Measurements from ENCODE around the gene A3GALT2.

A3GALT2 gene

GRCh38 chr1:33272509-33272908, 48.4 kb downstream of the A3GALT2 start:
- peak; percentile 86 for TF ChIP-seq ZNF341 (tag by site-specific recombination; IDR thresholded peaks at IDR 0.05; ENCODE audit: low read depth)
- TF ChIP-seq GLI4 (tag by site-specific recombination; IDR thresholded peaks at IDR 0.05): 0 out of 2 replicates have a peak, but pooled peaks have one; percentile 54
- TF ChIP-seq GLIS1 (tag by site-specific recombination; IDR thresholded peaks at IDR 0.05): peak; percentile 16; the same call in 1 of the 2 replicates
- TF ChIP-seq ZIC2 (tag by site-specific recombination; IDR thresholded peaks at IDR 0.05): peak; percentile 12; the same call in 1 of the 2 replicates
- no peak for TF ChIP-seq ZNF280D (tag by site-specific recombination; IDR thresholded peaks at IDR 0.05)
- no peak for TF ChIP-seq SETDB1 (IDR thresholded peaks at IDR 0.05; ENCODE audit: insufficient read length, low read length)
- TF ChIP-seq HOXA7 (CRISPR knock-in tag; IDR thresholded peaks at IDR 0.05; ENCODE audit: borderline replicate concordance): no peak
- no peak for TF ChIP-seq ZNF776 (tag by site-specific recombination; IDR thresholded peaks at IDR 0.05; ENCODE audit: borderline replicate concordance)
- Histone ChIP-seq H3K4me3 (ENCODE audit: low read depth, low read length) (no peak overlapping the region), H3K36me3 (ENCODE audit: control insufficient read depth in 2 of 2, insufficient read depth in 1 of 2, low read length in 2 of 2) (peaks cover 0 to 13% of the 10 kb centered on the region in 2 experiments; a peak in 2 of 3 replicates), H3K27ac (ENCODE audit: extremely low read depth, low read depth, low read length) (no peak overlapping the region), H3K9me3 (ENCODE audit: control insufficient read depth, insufficient read depth, low read depth, low read length) (no peaks in the 10 kb centered on the region), H3K4me1 (ENCODE audit: control insufficient read depth, insufficient read depth, low read length) (no peaks in the 10 kb centered on the region)
- ChIA-PET CTCF (interaction anchor here (1.6 kb wide), 1 partner anchor 23 kb away, joined by 8 read pairs; no protein-coding TSS in a partner anchor), POLR2A (interaction anchor here (1.4 kb wide), 1 partner anchor 12 kb away, joined by 3 read pairs; no protein-coding TSS in a partner anchor)

GRCh38 chr1:33271666-33272505, 49.0 kb downstream of the A3GALT2 start:
- Histone ChIP-seq H3K4me1 (ENCODE audit: control insufficient read depth, insufficient read depth, low read length) (no peaks in the 10 kb centered on the region), H3K27ac (ENCODE audit: extremely low read depth, low read depth, low read length) (no peak overlapping the region), H3K4me3 (ENCODE audit: low read depth, low read length) (no peak overlapping the region), H3K36me3 (ENCODE audit: control insufficient read depth in 2 of 2, insufficient read depth in 1 of 2, low read length in 2 of 2) (peaks cover 0 to 6% of the 10 kb centered on the region in 2 experiments; a peak in 2 of 3 replicates), H3K9me3 (ENCODE audit: control insufficient read depth, insufficient read depth, low read depth, low read length) (no peaks in the 10 kb centered on the region)
- ChIA-PET POLR2A (interaction anchor here (1.4 kb wide), 1 partner anchor 11 kb away, joined by 3 read pairs; no protein-coding TSS in a partner anchor), CTCF (interaction anchor here (0.6 to 1.1 kb wide), 2 partner anchors 23 to 337 kb away, joined by 3 read pairs; no protein-coding TSS in a partner anchor)
- TF ChIP-seq ZNF221 (tag by site-specific recombination; IDR thresholded peaks at IDR 0.05; ENCODE audit: borderline replicate concordance): no peak
- TF ChIP-seq ZNF521 (tag by site-specific recombination; IDR thresholded peaks at IDR 0.05): no peak
- no peak for TF ChIP-seq ZNF707 (tag by site-specific recombination; IDR thresholded peaks at IDR 0.05)
- no peak for TF ChIP-seq ZNF658 (tag by site-specific recombination; IDR thresholded peaks at IDR 0.05)
- no peak for TF ChIP-seq ZNF670 (tag by site-specific recombination; IDR thresholded peaks at IDR 0.05; ENCODE audit: low read depth)
- no peak for TF ChIP-seq IKZF3 (tag by site-specific recombination; IDR thresholded peaks at IDR 0.05)
- TF ChIP-seq ZNF501 (tag by site-specific recombination; IDR thresholded peaks at IDR 0.05): no peak

GRCh38 chr1:33270808-33271465, 50.0 kb downstream of the A3GALT2 start:
- ChIA-PET CTCF (interaction anchor here (0.6 to 1.8 kb wide), 4 partner anchors 11 to 133 kb away, joined by 3 to 7 read pairs (median 3); no protein-coding TSS in a partner anchor), POLR2A (no interaction called here)
- no peaks in the 10 kb centered on the region for H3K4me1 ChIP-seq (ENCODE audit: control insufficient read depth, insufficient read depth, low read length)
- peaks cover 0 to 5% of the 10 kb centered on the region in 2 experiments; a peak in 1 of 3 replicates for H3K36me3 ChIP-seq (ENCODE audit: control insufficient read depth in 2 of 2, insufficient read depth in 1 of 2, low read length in 2 of 2)
- no peak overlapping the region for H3K27ac ChIP-seq (ENCODE audit: extremely low read depth, low read depth, low read length)
- no peak overlapping the region for H3K4me3 ChIP-seq (ENCODE audit: low read depth, low read length)
- no peaks in the 10 kb centered on the region for H3K9me3 ChIP-seq (ENCODE audit: control insufficient read depth, insufficient read depth, low read depth, low read length)
- TF ChIP-seq ZXDB (tag by site-specific recombination; IDR thresholded peaks at IDR 0.05) (no peak), ZNF585B (tag by site-specific recombination; IDR thresholded peaks at IDR 0.05) (no peak), YY2 (tag by site-specific recombination; IDR thresholded peaks at IDR 0.05) (no peak)
